Suprapubic skin (tissue), 4 donors: ENCODE data around the gene SLITRK3. TPM values are rescaled to one million over a fixed set of nuclear protein-coding genes. Genes with fewer than 3 reads are reported as not detected.

Experiments
- DNase-seq, 2 donors: peaks; one replicate each; pipeline ENCODE4 v3.0.0-alpha.2; 2019; ENCODE audit warnings: low spot score in 2 of 2
- H3K27ac ChIP-seq: fragments of 200-600 bp; sonication (generic); one replicate; pipeline ENCODE4 v1.5.1; 2019
- H3K27me3 ChIP-seq: fragments of 200-600 bp; sonication (generic); one replicate; pipeline ENCODE4 v1.5.1; 2019
- H3K36me3 ChIP-seq: fragments of 200-600 bp; sonication (generic); one replicate; pipeline ENCODE4 v1.5.1; 2019
- H3K4me1 ChIP-seq: fragments of 200-600 bp; sonication (generic); one replicate; pipeline ENCODE4 v1.5.1; 2019
- H3K4me3 ChIP-seq: fragments of 200-600 bp; sonication (generic); one replicate; pipeline ENCODE4 v1.5.1; 2019; ENCODE audit warnings: mild to moderate bottlenecking
- H3K9me3 ChIP-seq: fragments of 200-600 bp; sonication (generic); one replicate; pipeline ENCODE4 v1.5.1; 2019
- CTCF ChIP-seq, 2 donors: fragments of 200-600 bp in 1 of 2; fragments of 450-650 bp in 1 of 2; sonication (generic) in 1 of 2; IDR thresholded peaks; one replicate each; pipeline ENCODE4 v1.5.1; 2016 to 2019; ENCODE audit warnings: antibody characterized with exemption in 2 of 2, mild to moderate bottlenecking in 1 of 2, moderate library complexity in 1 of 2
- EP300 ChIP-seq: sonication (generic); formaldehyde crosslinking; IDR thresholded peaks from one replicate; pipeline ENCODE4 v1.6.1; 2017; ENCODE audit warnings: antibody characterized with exemption
- POLR2A ChIP-seq, 2 donors: fragments of 450-650 bp; IDR thresholded peaks; one replicate each; pipeline ENCODE4 v1.6.1; 2017; ENCODE audit warnings: antibody characterized with exemption in 2 of 2, mild to moderate bottlenecking in 2 of 2, moderate library complexity in 2 of 2
- POLR2AphosphoS5 ChIP-seq, 3 donors: sonication (generic); formaldehyde crosslinking; IDR thresholded peaks; one replicate each; pipeline ENCODE4 v1.6.1; 2017; ENCODE audit warnings: antibody characterized with exemption in 3 of 3
- WGBS: methylation state at CpG from one replicate; pipeline ENCODE4 v1.1.5; 2018; 5-methylcytosine and 5-hydroxymethylcytosine counted together
- total RNA-seq, 4 donors: library from RNA; depleted of rRNA; stranded (reverse); fragments of >200 nt; gene quantifications; one replicate each; pipeline ENCODE4 v1.1.0, GENCODE V29; 2016

Gene SLITRK3
- total RNA-seq, 4 donors from 2014 or later = 0.15 TPM; not detected in 3

DNA sequence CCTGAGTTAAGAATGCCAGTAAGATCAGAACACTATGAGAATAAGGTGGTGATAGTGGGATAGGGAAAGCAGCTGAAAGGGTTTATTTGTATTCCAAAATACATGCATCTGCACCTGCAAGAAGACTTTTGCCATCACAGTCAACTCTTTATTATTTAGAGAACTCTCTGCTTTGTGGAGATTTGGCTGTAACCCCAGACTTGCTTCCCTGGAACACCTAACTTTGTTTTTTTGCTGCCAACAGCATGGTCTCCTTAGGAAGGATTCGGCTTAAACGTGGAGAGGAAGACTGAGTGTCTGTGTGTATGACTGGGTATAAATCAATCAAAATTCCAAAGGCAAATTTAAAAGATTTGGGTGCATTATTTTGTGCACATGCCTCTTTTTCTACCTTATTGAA is 21.6 kb upstream of the SLITRK3 start:
- Histone ChIP-seq H3K36me3 (no peaks in the 10 kb centered on the region), H3K4me1 (no peaks in the 10 kb centered on the region), H3K4me3 (no peak overlapping the region), H3K27me3 (no peaks in the 10 kb centered on the region), H3K9me3 (no peaks in the 10 kb centered on the region), H3K27ac (no peak overlapping the region)
- WGBS = 36% methylated on average over 2 of the region's 2 CpGs
- DNase-seq = no peak
- TF ChIP-seq EP300 (no peak), POLR2A (IDR thresholded peaks at IDR 0.05) (no peak), CTCF (IDR thresholded peaks at IDR 0.05) (no peak), POLR2AphosphoS5 (IDR thresholded peaks at IDR 0.05) (no peak)

DNA sequence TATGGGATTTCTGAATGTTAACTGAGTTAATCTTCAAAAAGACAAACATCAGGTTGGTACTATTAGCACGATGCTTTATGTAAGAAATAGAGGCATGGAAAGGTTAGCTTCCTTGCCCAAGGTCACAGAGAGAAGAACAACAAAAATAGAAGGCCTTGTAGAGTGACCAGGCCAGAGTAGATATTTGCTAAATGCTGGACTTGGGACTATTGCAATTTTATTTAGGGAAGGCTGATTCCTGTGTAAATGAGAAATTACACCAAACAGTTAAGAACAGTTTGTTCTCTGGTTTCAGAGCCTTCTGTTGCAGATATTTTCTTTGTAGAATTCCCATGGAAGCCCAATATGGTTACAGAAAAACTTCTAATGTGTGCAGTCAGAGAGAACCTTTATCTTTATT is 16.4 kb upstream of the SLITRK3 start:
- H3K9me3 ChIP-seq = no peaks in the 10 kb centered on the region
- H3K27ac ChIP-seq = no peak overlapping the region
- DNase-seq = no peak
- H3K36me3 ChIP-seq = no peaks in the 10 kb centered on the region
- no peaks in the 10 kb centered on the region for H3K4me1 ChIP-seq
- no peaks in the 10 kb centered on the region for H3K27me3 ChIP-seq
- no peak for TF ChIP-seq EP300
- TF ChIP-seq POLR2A (IDR thresholded peaks at IDR 0.05) = no peak
- TF ChIP-seq CTCF (IDR thresholded peaks at IDR 0.05) = no peak
- no peak for TF ChIP-seq POLR2AphosphoS5 (IDR thresholded peaks at IDR 0.05)
- 81% methylated on average over 1 of the region's 1 CpG for WGBS
- no peak overlapping the region for H3K4me3 ChIP-seq

DNA sequence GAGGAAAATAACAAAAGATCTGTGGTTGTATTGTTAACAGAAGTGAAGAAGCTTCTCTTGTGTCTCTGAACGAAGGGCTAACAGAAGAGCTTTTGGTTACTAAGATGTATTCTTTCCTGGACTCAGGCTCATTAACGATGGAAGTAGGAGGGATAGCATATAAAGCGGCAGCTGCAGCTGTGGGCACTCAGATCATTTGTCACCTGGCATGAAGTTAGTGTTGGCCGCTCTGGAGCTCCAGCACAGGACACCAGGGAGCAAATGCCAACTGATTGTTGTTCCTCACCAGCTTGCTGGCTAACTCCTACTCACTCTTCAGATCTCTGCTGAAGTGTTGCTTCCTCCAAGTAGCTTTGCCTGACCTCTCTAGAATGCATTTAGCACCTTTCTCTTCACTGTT is 15.5 kb upstream of the SLITRK3 start:
- no peaks in the 10 kb centered on the region for H3K27me3 ChIP-seq
- no peak for DNase-seq
- H3K36me3 ChIP-seq = no peaks in the 10 kb centered on the region
- no peak overlapping the region for H3K27ac ChIP-seq
- WGBS = 87% methylated on average over 4 of the region's 4 CpGs
- peaks cover 4% of the 10 kb centered on the region for H3K4me1 ChIP-seq
- H3K9me3 ChIP-seq = no peaks in the 10 kb centered on the region
- H3K4me3 ChIP-seq = no peak overlapping the region
- TF ChIP-seq POLR2A (IDR thresholded peaks at IDR 0.05) (no peak), EP300 (no peak), POLR2AphosphoS5 (IDR thresholded peaks at IDR 0.05) (no peak), CTCF (IDR thresholded peaks at IDR 0.05) (no peak)

DNA sequence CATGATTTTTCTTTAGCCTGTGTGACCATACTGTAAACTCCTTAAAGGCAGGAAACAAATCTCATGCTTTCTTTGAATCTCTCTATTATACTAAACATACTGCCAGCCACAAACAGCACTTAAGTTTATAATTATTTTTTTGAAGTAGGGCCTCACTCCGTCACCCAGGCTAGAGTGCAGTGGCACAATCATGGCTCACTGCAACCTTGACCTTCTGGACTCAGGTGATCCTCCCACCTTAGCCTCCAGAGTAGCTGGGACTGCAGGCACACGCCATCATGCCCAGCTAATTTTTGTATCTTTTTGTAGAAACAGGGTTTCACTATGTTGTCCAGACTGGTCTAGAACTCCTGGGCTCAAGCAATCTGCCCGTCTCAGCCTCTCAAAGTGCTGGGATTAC is 14.5 kb upstream of the SLITRK3 start:
- Histone ChIP-seq H3K27me3 (no peaks in the 10 kb centered on the region), H3K4me3 (no peak overlapping the region), H3K4me1 (peaks cover 4% of the 10 kb centered on the region), H3K9me3 (no peaks in the 10 kb centered on the region), H3K27ac (no peak overlapping the region), H3K36me3 (no peaks in the 10 kb centered on the region)
- TF ChIP-seq CTCF (IDR thresholded peaks at IDR 0.05) = no peak
- no peak for TF ChIP-seq EP300
- no peak for TF ChIP-seq POLR2AphosphoS5 (IDR thresholded peaks at IDR 0.05)
- no peak for TF ChIP-seq POLR2A (IDR thresholded peaks at IDR 0.05)
- WGBS = 88% methylated on average over 3 of the region's 3 CpGs
- no peak for DNase-seq

DNA sequence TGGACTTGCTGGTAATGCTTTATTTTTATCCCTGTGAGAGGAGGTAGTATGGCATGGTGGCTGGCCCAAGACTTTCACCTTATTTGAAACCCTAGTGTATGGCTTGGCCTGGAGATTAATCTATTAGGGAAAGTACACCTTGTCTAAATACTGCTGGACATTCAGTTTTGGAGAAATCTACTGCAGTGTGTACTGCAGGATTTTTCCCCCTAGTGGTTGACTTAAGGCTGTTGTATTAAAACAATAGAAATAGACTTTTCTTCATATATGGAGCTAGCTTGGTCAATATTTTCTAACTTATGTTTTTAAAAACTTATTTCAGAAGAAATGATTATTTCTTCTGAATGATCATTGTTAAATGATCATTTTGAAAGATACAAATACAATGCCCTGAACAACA is 13.9 kb upstream of the SLITRK3 start:
- H3K4me3 ChIP-seq = no peak overlapping the region
- H3K4me1 ChIP-seq = peaks cover 4% of the 10 kb centered on the region
- no peak overlapping the region for H3K27ac ChIP-seq
- DNase-seq = no peak
- no peaks in the 10 kb centered on the region for H3K27me3 ChIP-seq
- TF ChIP-seq POLR2A (IDR thresholded peaks at IDR 0.05) (no peak), EP300 (no peak), CTCF (IDR thresholded peaks at IDR 0.05) (no peak), POLR2AphosphoS5 (IDR thresholded peaks at IDR 0.05) (no peak)
- H3K9me3 ChIP-seq = no peaks in the 10 kb centered on the region
- no peaks in the 10 kb centered on the region for H3K36me3 ChIP-seq
